GM12891 (cell line): Measurements from ENCODE around the gene PSAP.

Experiments used
- POLR2A ChIP-seq: IDR thresholded peaks from 2 replicates; pipeline ENCODE4 v1.6.1; 2011; ENCODE audit warnings: low read depth, low read length, control low read depth
- POLR2AphosphoS5 ChIP-seq: IDR thresholded peaks from 2 replicates; pipeline ENCODE4 v1.6.1; 2011; ENCODE audit warnings: low read depth, low read length, control low read depth
- SPI1 ChIP-seq: IDR thresholded peaks from 2 replicates; pipeline ENCODE4 v1.6.1; 2011; ENCODE audit warnings: low read depth, low read length, control low read depth

- TF ChIP-seq POLR2A: no peak
- no peak for TF ChIP-seq POLR2AphosphoS5
- no peak for TF ChIP-seq SPI1
Observed at GRCh38 chr10:71815515-71816130, 35.4 kb downstream of the PSAP start.
